GM12878 (cell line): ENCODE measurements around the gene MTMR4. TPM values are rescaled to one million over a fixed set of nuclear protein-coding genes. Genes with fewer than 3 reads are reported as not detected.

Experiments used
- BRCA1 ChIP-seq: IDR thresholded peaks from 2 replicates; pipeline ENCODE4 v1.6.1; 2011; ENCODE audit warnings: low read depth, low read length, improper control_type of control experiment
- CBX3 ChIP-seq: fragments of 200-600 bp; sonication (generic); IDR thresholded peaks from 2 replicates; pipeline ENCODE4 v1.6.1; 2016; ENCODE audit warnings: low read depth, borderline replicate concordance
- HDAC2 ChIP-seq: fragments of 200-600 bp; sonication (generic); IDR thresholded peaks from 2 replicates; pipeline ENCODE4 v1.6.1; 2017
- IKZF2 ChIP-seq, 2 experiments: fragments of 450-650 bp; IDR thresholded peaks; 2 replicates each; pipeline ENCODE4 v1.6.1; 2017; ENCODE audit warnings: mild to moderate bottlenecking in 2 of 2, moderate library complexity in 2 of 2
- KAT2A ChIP-seq: conservative IDR thresholded peaks from 2 replicates; pipeline ENCODE4 v1.6.1; 2011; ENCODE audit warnings: low read depth, low read length; ENCODE audit not compliant: control insufficient read depth
- MXI1 ChIP-seq: fragments of 150-350 bp; IDR thresholded peaks from 2 replicates; pipeline ENCODE4 v1.6.1; 2011; ENCODE audit warnings: low read depth, mild to moderate bottlenecking, inconsistent platforms, low read length, improper control_type of control experiment
- NBN ChIP-seq: fragments of 450-650 bp; IDR thresholded peaks from 2 replicates; pipeline ENCODE4 v1.6.1; 2016
- NFYB ChIP-seq: IDR thresholded peaks from 2 replicates; pipeline ENCODE4 v1.6.1; 2011; ENCODE audit warnings: low read depth, mild to moderate bottlenecking, low read length, improper control_type of control experiment, moderate library complexity; ENCODE audit not compliant: insufficient read depth
- NR2C1 ChIP-seq: fragments of 450-650 bp; IDR thresholded peaks from 2 replicates; pipeline ENCODE4 v1.6.1; 2017; ENCODE audit warnings: antibody characterized with exemption, mild to moderate bottlenecking, moderate library complexity
- NRF1 ChIP-seq: conservative IDR thresholded peaks from 2 replicates; pipeline ENCODE4 v1.6.1; 2011; ENCODE audit warnings: mild to moderate bottlenecking, low read depth, low read length, improper control_type of control experiment
- POLR2A ChIP-seq: IDR thresholded peaks from 2 replicates; pipeline ENCODE4 v1.6.1; 2011; ENCODE audit warnings: low read depth, mild to moderate bottlenecking, low read length
- SMARCA5 ChIP-seq: fragments of 450-650 bp; IDR thresholded peaks from 2 replicates; pipeline ENCODE4 v1.6.1; 2017; ENCODE audit warnings: mild to moderate bottlenecking
- ZBTB40 ChIP-seq: fragments of 450-650 bp; IDR thresholded peaks from 2 replicates; pipeline ENCODE4 v1.6.1; 2016; ENCODE audit warnings: mild to moderate bottlenecking, moderate library complexity, borderline replicate concordance
- ZNF384 ChIP-seq: IDR thresholded peaks from 2 replicates; pipeline ENCODE4 v1.6.1; 2012; ENCODE audit warnings: low read depth, mild to moderate bottlenecking, low read length, improper control_type of control experiment, borderline replicate concordance
- polyA plus RNA-seq, 11 experiments: library from polyadenylated mRNA; depleted of rRNA in 4 of 11; unstranded in 6 of 11; stranded (reverse) in 5 of 11; fragments of >200 nt; fragmentation: Nextera tagmentation in 4 of 11; fragmentation: Illumina TruSeq in 1 of 11; extraction: Ambion mirVana in 4 of 11; extraction: Trizol in 1 of 11; gene quantifications; 1 replicate in 1 of 11; 2 replicates in 10 of 11; pipeline versions ENCODE4 v1.2.1 to v1.2.3, GENCODE V29; 2011 to 2016; ENCODE audit warnings: inconsistent platforms in 2 of 11, missing spikeins in 2 of 11, low read depth in 1 of 11
- total RNA-seq, 4 experiments: library from RNA; depleted of rRNA in 3 of 4; stranded (reverse); fragments of >200 nt in 3 of 4; fragmentation: Illumina TruSeq in 1 of 4; extraction: Trizol in 1 of 4; gene quantifications; 2 replicates each; pipeline versions ENCODE4 v1.2.1 to v1.2.3, GENCODE V29; 2013 to 2021
- TF ChIP-seq, protein P1 (sequence below): fragments of 450-650 bp; formaldehyde crosslinking; IDR thresholded peaks from 2 replicates; pipeline ENCODE4 v1.4.0; 2022; ENCODE audit warnings: mild to moderate bottlenecking, moderate library complexity
- TF ChIP-seq, protein P2 (sequence below): fragments of 450-650 bp; IDR thresholded peaks from 2 replicates; pipeline ENCODE4 v1.6.1; 2017; ENCODE audit warnings: low read depth, mild to moderate bottlenecking, moderate library complexity
- TF ChIP-seq, protein P3 (sequence below): fragments of 450-650 bp; IDR thresholded peaks from 2 replicates; pipeline ENCODE4 v1.6.1; 2018; ENCODE audit warnings: mild to moderate bottlenecking, low read depth, moderate library complexity; ENCODE audit not compliant: partially characterized antibody

Gene MTMR4
- total and polyA plus RNA-seq, 10 of the 15 experiments (the other 5 are each of a cell fraction or from before 2014, with no cell fraction given): 12.8 to 127 (median 53.2) TPM

DNA sequence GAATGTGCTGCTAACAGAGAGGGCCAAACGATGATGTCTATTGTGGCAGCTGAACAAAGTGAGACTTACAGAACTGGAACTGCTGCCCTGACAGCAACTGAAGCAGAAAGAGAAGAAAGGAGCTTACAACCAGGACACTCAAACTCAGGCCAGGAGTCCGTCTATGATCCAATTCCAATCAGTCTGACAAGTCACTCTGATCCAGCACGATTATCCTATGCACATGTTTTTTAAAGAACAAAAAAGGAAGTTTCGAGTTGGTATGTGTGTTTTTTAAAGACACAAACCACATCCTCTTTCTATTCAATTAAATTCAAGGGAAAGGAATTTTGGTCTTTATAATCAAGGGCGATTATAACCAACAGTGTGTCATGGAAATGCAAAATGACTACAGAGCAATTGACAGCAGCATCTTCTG lies 42.4 kb upstream of the MTMR4 start (continued):
- TF ChIP-seq ZNF384 (no peak), SMARCA5 (no peak), NR2C1 (no peak), POLR2A (no peak), BRCA1 (no peak), NFYB (no peak), IKZF2 (IDR thresholded peaks at IDR 0.05) (peak; percentile 66 to 70; a peak in 3 of 4 replicates), NRF1 (no peak), CBX3 (no peak), NBN (0 out of 2 replicates have a peak, but pooled peaks have one; percentile 29), HDAC2 (no peak), KAT2A (no peak), ZBTB40 (no peak), MXI1 (no peak)
- TF ChIP-seq, protein P1, sequence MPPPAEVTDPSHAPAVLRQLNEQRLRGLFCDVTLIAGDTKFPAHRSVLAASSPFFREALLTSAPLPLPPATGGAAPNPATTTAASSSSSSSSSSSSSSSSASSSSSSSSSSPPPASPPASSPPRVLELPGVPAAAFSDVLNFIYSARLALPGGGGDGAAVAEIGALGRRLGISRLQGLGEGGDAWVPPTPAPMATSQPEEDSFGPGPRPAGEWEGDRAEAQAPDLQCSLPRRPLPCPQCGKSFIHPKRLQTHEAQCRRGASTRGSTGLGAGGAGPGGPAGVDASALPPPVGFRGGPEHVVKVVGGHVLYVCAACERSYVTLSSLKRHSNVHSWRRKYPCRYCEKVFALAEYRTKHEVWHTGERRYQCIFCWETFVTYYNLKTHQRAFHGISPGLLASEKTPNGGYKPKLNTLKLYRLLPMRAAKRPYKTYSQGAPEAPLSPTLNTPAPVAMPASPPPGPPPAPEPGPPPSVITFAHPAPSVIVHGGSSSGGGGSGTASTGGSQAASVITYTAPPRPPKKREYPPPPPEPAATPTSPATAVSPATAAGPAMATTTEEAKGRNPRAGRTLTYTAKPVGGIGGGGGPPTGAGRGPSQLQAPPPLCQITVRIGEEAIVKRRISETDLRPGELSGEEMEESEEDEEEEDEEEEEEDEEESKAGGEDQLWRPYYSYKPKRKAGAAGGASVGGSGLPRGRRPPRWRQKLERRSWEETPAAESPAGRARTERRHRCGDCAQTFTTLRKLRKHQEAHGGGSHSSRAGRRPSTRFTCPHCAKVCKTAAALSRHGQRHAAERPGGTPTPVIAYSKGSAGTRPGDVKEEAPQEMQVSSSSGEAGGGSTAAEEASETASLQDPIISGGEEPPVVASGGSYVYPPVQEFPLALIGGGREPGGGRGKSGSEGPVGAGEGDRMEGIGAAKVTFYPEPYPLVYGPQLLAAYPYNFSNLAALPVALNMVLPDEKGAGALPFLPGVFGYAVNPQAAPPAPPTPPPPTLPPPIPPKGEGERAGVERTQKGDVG: no peak
- TF ChIP-seq, protein P2, sequence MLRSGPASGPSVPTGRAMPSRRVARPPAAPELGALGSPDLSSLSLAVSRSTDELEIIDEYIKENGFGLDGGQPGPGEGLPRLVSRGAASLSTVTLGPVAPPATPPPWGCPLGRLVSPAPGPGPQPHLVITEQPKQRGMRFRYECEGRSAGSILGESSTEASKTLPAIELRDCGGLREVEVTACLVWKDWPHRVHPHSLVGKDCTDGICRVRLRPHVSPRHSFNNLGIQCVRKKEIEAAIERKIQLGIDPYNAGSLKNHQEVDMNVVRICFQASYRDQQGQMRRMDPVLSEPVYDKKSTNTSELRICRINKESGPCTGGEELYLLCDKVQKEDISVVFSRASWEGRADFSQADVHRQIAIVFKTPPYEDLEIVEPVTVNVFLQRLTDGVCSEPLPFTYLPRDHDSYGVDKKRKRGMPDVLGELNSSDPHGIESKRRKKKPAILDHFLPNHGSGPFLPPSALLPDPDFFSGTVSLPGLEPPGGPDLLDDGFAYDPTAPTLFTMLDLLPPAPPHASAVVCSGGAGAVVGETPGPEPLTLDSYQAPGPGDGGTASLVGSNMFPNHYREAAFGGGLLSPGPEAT: peak; percentile 38; the same call in 1 of the 2 replicates
- TF ChIP-seq, protein P3, sequence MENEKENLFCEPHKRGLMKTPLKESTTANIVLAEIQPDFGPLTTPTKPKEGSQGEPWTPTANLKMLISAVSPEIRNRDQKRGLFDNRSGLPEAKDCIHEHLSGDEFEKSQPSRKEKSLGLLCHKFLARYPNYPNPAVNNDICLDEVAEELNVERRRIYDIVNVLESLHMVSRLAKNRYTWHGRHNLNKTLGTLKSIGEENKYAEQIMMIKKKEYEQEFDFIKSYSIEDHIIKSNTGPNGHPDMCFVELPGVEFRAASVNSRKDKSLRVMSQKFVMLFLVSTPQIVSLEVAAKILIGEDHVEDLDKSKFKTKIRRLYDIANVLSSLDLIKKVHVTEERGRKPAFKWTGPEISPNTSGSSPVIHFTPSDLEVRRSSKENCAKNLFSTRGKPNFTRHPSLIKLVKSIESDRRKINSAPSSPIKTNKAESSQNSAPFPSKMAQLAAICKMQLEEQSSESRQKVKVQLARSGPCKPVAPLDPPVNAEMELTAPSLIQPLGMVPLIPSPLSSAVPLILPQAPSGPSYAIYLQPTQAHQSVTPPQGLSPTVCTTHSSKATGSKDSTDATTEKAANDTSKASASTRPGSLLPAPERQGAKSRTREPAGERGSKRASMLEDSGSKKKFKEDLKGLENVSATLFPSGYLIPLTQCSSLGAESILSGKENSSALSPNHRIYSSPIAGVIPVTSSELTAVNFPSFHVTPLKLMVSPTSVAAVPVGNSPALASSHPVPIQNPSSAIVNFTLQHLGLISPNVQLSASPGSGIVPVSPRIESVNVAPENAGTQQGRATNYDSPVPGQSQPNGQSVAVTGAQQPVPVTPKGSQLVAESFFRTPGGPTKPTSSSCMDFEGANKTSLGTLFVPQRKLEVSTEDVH: no peak
